Smooth muscle cell of the brain vasculature (primary cell): Measurements from ENCODE around the gene TRABD2B.

Experiments used
- DNase-seq: peaks from one replicate; pipeline ENCODE4 v3.0.0-alpha.2; 2012; ENCODE audit warnings: low read depth, low spot score

Gene TRABD2B

DNA sequence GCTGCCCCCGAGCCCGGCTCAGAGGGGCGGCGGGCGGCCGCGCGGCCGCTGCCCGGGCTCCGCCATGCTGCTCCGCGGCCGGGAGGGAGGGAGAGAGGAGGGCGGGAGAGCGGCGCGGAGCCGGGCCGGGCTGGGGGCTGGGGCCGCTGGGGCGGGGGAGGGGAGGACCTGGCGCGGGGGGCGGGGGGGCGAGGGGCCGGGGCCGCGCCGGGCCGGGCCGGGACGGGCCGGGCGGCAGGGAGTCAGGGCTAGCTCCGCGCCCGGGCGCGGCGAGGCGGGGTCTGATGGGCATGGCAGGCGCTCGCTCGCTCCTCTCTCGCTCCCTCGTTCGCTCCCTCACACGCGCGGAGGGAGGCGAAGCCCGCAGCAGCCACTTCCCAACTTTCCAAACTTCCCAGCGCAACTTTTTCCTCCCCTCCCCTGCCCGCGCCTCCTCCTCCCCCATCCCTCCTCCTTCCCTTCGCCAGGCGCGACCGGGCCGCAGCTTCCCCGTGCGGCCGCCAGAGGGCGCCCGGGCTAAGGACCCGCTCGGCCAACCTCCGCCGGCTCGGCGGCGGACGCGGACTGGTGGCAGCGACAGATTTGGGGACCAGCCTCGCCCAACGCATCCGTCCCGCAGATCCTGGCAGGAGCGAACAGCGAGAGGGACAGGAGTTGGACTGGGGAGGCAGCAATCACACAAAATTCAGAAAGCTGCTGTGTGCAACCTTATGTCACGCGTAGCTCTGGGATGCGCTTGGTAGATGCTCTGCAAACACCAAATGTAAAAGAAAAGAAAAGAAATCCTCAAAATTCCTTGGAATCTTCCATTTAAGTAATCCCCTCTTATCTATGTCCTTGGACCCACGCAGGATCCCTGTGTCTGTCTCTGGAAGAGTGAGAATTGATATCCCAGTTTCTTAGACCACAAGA, at the start of gene TRABD2B:
Gene TRABD2B, minus strand, starts transcription at position 97 of the 912 bp plus-strand sequence.
- no peak for DNase-seq

DNA sequence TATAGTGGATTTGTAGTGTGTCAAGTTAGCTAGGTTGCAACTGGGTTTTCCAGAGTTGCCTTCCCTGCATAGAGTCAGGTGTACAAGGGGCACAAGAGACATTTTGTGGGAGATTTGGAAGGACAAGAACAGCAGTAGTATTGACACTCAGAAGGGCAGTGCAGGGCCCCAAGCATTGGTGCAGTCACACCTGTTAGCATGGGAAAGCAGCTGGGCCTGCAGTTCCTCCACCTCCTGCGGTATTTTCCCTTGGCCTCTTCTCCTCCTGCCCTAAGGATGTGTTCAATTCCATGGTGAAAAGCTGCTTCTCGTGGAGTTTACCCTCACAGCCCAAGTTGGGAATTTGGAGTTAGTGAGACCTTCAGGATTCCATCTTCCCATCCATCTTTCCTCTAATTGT, 47.1 kb upstream of the TRABD2B start:
- no peak for DNase-seq

DNA sequence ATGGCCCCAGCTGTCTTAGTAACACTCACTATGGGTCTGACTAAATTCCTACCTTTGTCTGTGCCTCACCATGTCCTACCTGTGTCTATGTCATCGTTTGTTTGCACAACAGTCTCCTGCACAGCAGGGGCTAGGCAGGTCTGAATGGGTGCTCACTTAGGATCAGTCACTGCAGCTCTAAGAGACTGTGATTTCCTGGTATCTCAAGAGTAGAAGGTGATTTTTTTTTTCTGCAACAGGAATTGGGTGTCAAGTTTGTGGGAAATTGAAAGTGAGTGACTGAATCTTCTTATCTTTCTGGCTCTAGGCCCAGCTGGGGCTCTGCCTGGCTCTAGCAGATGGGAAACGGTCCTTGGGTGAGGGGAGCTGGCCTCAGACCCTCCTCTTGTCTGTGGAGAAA, 46.4 kb upstream of the TRABD2B start:
- DNase-seq = no peak

DNA sequence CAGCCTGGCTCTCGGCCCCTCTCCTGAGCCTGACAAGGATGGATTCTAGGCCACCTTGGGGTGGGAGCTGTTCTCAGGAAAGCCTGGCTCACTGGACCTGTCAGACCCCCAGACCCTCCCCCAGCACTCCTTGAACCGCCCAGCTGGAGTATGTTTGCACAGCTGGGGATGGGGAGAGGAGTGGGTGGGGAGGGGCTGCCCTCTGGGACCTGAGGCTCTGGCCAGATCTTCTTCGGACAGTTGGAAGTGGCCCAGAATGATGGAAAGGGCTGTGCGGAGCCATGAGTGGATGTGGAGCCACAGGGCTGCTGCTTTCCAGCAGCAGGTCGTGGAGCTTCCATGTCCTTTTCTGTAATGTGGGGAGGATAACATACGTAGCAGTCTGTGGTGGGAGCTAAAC, 43.0 kb upstream of the TRABD2B start:
- no peak for DNase-seq

DNA sequence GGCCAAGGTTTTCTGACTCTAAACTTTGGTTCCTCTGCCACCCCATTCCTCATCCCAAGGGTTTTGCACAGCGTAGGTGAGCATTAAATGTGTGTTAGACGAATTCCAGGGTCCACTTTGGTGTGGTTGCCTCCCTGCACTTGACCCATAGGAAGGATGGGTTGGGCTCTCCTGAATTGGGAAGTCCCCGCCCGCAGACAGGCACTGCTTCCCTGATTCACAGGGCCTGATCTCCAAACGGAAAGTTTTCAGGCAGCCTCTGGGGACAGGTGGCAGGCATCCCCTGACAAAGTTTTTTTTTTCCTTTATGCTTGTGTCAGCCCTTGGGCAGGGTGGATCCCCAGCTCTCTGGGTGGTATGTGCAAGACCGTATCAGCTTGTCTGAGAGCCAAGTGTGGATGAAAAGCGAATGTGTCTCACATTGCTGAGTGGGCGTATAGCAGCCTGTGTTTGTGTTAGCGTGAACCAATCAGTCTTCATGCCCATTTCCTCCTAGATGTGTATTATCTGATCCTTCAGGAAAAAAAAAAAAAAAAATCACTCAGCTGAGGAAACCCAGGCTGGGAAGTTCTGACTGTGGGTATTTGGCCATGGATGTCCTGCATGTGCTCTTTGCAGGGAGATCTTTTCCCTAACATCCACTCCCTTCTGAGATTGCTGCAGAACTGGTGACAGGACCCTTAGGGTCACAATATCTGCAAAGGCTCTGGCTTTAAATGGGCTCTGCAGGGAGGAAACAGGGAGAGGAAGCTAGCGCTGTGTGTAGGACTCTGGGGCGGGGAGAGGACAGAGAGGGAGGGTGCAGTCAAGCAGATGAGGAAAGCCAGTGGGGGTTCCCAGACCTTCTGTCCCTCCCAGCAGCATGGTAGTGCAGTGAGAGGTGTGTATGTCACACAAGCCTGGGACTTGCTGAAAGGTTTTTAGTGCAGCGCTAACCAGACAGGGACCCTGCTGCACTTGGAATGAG, 42.2 kb upstream of the TRABD2B start:
- DNase-seq = no peak

DNA sequence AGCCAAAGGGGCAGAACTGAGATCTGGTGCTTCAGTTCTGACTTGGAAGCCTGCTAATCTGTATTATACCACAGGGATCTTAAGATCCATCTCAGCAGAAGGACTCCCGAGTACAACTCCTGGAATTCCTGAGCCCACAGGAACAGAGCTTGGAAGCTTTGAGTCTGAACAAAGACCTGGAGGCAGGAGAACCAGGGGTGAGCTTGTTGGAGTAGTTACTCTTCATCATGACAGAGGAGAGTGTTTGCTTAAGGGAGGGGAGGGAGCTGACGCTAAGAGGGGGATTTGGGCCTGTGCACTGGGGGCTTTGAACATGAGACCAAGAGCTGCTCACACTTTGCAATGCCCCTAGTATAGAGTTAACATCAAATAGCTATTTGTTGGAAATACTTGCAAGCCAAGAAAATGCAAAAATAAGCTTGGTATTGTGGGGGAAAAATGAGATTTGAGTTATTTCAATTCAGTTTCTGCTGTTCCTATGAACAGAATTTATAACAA, 41.1 kb upstream of the TRABD2B start:
- no peak for DNase-seq

DNA sequence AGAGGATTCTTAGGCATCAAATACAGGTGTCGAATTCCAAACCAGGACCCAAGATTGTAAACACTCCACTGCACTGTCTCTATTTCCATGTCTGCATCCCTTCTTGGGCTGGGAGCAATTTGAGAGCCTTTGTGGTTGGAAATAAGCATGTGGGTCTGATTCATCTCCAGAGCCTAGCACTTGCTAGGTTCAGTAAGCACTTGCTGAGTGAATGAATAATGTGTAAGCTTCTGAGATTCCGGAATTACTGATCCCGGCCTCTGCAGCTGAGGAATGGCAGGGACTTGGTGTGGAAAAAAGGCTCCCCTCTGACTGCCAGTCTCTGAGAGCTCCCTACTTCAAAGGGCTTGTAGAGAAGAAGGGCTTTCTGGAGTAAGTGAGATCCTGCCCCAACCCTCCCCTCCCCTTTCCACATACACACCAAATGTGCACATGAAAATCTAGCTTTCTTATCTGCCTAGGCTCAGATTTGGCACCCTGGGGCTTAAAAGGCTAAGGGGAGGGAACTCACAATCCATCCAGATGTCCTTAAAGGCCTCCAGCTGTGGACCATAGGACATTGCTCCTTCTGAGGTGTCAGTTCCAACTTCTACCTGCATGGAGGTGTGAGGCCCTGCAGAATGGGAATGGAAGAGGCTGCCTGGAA, 39.6 kb upstream of the TRABD2B start:
- DNase-seq = no peak

DNA sequence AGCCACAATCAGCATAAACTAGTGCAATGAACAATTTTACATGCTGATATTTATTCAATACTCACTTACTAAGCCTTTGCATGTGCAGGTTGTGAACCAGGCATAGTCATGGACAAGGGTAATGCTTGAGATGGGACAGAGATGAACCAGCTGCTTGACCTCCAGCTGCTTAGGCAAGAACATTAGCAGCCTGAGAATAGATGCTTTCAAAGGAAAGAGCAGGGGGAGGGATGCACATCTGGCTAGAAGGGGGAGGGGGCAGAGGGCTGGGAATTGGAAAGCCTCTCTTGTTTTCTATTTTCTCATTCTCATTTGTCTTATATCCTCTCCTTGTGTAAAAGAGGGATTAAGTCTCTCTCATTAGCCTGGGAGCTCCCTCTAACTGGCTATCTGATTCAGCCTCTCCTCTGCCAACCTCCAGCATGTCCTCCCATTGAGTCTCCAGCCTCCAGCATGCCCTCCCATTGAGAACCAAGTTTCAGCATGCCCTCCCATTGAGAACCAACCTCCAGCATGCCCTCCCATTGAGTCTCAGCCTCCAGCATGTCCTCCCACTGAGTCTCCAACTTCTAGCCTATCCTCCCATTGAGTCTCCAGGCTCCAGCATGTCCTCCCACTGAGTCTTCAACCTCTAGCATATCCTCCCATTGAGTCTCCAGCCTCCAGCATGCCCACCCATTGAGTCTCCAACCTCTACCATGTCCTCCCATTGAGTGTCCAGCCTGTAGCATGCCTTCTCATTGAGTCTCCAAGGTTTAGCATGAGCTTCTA, 38.4 kb upstream of the TRABD2B start:
- no peak for DNase-seq

DNA sequence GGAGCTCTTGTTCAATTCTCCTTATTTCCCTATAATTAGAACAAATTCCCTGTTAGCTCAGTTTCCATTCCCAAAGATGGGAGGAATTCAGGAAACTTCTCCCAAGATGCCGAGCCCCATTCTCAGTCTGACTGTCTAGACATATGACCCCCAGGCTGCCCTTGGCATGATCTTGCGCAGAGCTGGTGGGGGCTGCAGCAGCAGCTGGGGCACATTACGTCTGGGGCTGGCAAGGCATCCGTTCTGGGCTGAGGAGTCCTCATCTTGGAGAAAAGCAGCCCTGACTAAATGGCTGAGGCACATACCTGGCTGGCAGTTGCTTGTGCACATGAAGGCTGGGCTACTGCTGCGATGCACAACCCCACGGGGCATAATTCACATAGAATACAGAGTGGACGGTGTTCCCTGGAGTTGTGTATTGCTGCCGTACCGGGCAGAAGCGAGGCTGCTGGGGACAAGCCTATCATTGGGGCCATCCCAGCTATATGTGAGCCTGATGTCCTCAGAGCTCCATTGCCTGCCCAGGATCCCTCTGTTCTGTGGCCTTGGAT, 36.4 kb upstream of the TRABD2B start:
- DNase-seq = no peak

DNA sequence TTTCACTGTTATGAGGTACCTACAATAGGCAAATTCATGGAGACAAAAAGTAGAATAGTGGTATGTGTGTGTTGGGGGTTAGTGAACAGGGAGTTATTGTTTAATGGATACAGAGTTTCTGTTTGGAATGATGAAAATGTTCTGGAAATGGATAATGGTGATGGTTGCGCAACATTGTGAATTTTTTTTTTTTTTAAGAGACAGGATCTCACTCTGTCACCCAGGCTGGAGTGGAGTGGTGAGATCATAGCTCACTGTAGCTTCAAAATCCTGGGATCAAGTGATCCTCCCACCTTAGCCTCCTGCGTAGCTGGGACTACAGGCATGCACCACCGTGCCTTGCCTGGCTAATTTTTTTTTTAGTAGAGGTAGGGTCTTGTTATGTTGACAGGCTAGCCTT, 34.5 kb upstream of the TRABD2B start:
- DNase-seq = no peak

DNA sequence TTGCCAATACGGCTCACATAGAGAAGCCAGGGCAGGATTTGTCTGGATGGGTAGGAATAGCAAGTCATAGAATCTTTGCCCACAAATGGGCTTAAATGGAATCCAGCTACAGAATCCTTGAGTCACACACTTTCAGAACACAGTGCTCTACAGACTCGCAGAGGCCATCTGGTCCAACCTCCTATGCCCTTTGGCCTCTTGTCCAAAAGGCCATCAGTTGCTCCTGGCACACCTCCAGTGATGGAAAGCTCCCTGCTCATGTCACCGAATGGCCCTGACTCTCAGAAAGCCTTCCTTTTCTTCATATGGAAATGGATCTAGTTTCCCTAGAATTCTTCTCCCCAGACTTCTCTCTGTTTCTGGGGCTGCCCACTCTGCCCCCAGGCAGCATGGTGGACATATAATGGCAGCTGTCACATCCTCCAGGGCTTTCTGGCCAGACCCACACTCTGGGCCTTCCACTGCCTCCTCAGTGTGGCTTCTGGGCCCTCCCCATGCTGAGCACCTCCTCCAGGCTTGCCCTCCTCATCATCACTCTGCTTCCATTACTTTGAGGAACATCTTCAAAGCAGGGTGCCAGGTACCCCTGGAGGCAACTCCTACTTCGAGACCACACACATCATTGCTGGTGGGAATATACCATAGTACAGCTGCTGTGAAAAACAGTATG, 33.6 kb upstream of the TRABD2B start:
- DNase-seq = no peak

DNA sequence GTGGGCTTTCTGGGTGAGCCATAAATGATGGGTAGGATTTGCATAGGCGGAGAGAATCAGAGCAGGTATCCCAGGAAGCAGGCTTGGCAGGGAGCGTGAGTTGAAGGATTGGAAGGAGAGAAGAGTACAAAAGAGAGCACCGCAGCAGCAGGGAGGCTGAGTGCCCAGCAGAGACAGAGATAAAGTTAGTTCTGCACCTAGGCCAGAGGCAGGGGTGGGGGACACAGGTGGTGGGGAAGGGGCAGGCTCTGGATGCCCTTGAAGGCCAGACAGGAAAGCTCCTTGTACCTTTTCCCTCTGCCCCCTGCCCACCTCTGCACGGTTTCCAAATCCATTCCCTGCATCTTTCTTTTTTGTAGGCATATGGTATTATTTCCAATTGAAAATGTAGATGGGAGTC, 33.0 kb upstream of the TRABD2B start:
- DNase-seq = no peak

DNA sequence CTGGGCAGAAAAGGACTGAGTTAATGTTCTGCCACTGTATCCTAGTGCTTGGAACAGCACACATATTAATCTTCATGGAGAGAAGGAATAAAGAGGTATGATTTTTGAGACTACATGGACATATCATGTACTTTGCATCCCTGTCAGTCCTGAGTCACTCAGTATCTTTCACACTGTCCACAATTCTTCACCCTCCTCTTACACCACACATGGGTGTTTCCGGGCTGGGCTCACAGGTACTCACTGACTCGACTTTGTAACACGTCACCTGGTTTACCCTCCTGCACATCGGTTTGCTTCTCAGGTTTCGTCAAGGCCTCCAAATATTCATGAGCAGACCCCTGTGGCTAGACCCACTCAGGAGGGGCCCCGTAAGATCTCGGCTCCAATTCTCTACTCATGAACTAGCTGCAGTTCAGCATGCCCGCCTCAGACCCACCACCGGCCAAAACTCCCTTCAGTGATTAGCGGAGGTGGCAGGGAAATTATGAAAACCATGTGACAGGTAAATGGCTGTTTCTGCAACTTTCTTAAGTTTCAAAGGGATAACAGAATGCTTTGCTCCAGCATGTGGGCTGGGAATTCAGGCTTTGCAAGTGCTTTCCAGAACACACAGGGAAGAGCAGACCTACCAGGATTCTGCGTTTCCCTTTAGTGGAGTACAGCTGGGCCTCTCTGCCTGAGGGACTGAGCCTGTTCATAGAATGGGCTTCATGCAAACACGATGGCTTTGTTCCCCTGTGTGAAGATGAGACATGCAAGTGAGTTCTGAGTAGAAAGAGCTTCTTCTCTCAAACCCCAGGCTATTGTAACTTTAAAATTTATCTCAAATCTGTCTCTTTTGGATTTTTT, 31.3 kb upstream of the TRABD2B start:
- no peak for DNase-seq

DNA sequence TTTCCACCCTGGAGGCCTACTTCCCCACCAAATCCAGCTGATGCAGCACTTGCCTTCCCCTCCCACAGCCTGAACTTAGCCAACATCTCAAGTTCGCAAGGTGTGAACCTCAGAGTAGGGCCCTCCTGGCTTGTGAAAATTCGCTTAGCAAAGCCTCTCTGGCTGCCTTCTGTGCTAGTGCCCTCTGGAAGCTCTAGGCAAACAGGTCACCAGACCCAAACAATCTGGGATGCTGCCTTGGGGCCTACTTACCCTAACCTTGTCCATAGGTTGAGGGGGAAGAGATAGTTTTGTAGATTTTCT, 30.3 kb upstream of the TRABD2B start:
- no peak for DNase-seq

DNA sequence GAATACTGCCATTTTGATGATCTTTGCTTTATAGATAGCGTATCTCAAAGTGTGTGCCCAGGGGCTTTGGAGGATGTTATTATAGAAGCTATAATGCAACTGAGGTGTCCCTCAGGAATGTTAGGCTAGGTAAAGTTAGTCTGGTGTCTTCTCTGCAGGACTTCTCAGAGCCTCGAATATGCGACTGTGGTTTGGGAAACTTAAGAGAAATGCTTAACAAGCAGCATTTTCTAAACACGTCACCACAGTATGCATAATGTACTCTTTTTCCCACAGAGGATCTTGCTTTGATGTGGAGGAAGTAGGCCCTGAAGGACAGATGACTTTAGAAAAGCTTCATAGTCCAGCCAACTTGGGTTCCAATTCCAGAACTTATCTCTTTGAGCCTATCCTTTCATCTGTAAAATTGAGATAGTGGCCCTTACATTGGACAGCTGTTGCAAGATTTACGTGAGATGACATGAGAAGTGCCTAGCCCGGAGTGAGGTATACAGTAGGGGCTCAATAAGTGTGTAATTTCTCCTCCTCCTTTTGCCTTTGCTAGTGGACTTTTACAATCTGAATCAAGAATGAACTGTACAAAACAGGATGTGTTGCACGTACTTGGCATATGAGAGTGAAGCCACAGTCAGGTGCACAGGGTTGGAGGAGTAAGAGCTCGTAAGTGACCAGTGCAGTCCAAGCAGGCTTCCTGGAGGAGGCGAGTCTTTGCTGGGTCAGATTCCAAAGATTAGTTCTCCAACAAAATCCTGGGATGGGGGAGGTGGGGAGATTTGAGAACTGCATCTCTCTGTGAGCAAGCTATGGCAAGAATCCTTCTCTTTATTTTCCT, 29.7 kb upstream of the TRABD2B start:
- no peak for DNase-seq

DNA sequence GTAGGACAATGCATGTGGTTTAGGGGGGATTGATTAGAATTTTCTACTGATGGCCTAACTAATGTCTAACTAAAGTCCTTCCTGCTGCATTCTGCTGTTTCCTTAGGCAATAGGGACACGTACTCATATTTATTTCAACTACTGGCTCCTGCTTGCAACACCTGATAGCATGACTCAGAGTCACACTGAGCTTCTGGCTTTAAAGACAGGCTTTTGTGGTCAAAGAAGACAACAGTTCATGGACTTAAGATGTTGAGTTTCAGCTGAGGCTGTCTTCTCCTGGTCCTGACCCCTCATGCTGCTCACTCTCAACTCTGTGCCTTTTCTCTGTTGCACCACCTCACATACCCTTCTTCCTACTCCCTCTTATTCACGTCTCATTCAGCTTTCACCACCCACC, 29.1 kb upstream of the TRABD2B start:
- DNase-seq = no peak

DNA sequence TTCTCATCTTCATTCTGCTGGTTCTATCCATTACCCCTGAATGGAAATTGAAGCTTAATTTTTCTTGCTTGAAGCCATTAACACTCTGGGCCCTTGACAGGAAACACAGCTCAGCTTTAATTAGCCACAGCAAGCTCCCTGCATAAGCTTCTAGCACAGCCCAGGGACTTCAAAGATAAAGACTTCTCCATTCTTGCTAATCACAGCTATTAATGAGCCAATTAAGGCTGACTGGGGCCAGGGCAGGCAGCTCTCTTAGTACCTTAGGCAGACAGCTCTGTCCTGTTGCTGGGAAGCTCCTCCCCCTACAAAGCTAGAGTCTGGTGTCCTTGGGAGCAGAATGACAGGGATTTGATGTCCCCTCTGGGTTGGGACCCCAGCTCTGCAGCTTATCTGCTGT, 27.9 kb upstream of the TRABD2B start:
- DNase-seq = no peak

DNA sequence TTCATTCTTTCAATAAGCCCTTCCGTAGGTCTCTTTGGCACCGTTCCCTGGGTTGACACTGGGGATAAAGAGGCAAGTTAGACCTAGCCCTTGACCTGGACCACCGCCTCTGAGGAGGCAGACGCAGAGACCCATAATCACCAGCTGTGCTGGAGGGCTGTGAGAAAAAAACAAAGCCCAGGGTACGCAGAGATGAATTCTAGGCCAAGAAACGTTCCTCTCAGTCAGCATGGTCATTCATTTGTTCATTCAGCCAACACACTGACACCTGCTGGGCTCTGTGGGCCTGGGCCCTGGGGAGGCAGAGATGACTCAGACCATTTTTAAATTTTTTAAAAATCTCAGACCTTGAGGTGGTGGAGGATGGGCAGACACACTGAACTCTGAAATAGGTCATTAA, 26.3 kb upstream of the TRABD2B start:
- DNase-seq = no peak

DNA sequence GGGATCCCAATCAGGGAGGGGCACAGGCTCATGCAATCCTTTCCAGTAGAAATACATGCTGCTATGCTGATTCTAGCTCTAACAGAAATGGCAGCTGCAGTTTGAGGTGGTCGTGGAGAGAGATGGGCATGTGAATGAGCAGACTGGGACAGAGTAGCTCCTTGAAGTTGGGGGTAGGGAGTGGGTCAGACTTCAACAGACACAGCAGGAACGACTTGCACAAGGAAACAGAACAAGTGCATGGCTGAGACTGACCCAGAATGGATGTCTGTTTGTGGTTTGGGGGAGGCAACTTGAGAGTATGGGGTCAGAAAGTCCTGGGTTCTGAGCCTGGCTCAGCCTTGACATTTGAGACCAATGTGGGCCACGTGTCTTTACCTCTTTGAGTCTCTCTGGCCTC, 25.1 kb upstream of the TRABD2B start:
- no peak for DNase-seq
